GM23248 (cell line): ENCODE data around the gene IQSEC3.

Source experiments
- EZH2 ChIP-seq: fragments of 200-600 bp; sonication (generic); IDR thresholded peaks from 2 replicates; pipeline ENCODE4 v1.6.1; 2018; ENCODE audit warnings: antibody characterized with exemption, mild to moderate bottlenecking; ENCODE audit not compliant: insufficient read depth, poor library complexity, severe bottlenecking
- EZH2phosphoT487 ChIP-seq: fragments of 200-600 bp; sonication (generic); IDR thresholded peaks from 2 replicates; pipeline ENCODE4 v1.6.1; 2018; ENCODE audit warnings: antibody characterized with exemption, moderate library complexity, mild to moderate bottlenecking, low read depth; ENCODE audit not compliant: insufficient read depth

DNA sequence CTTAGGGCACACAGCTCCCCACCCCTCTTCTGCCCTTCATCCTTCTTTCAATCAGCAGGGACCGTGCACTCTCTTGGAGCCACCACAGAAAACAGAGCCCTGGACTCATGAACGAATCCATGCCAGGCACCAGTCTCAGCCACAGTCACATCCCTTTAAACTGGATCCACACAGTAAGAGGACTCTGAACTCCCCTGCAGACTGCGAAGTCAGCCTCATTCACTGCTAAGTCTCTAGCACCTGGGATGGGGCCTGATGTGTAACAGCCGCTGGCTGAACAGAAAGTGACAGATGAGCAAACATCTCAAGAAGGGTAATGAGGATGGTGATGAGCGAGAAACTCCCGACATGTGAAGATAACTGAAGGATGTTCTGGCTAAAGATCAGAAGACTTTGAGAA lies 45.8 kb upstream of the IQSEC3 start:
- no peak for TF ChIP-seq EZH2
- TF ChIP-seq EZH2phosphoT487: no peak
